HepG2 (cell line): ENCODE data around the gene CAMTA1. TPM values are rescaled to one million over a fixed set of nuclear protein-coding genes. Genes with fewer than 3 reads are reported as not detected.

Experiments
- GTF2F1 ChIP-seq: fragments of 150-350 bp; IDR thresholded peaks from 2 replicates; pipeline ENCODE4 v1.6.1; 2014; ENCODE audit warnings: low read length
- HNRNPK ChIP-seq: fragments of 200-400 bp; formaldehyde crosslinking; IDR thresholded peaks from 2 replicates; pipeline ENCODE4 v1.6.1; 2018; ENCODE audit warnings: low read length, low read depth, moderate library complexity, mild to moderate bottlenecking; ENCODE audit not compliant: poor library complexity, severe bottlenecking
- IKZF4 ChIP-seq: sonication (generic); formaldehyde crosslinking; IDR thresholded peaks from 2 replicates; pipeline ENCODE4 v1.5.1; 2020; ENCODE audit warnings: borderline replicate concordance, mild to moderate bottlenecking, low read depth, missing genetic modification reagents; ENCODE audit errors: not compliant biosample characterization
- IRX3 ChIP-seq: sonication (generic); formaldehyde crosslinking; IDR thresholded peaks from 2 replicates; pipeline ENCODE4 v1.8.1; 2023; ENCODE audit warnings: mild to moderate bottlenecking, low read depth, missing genetic modification reagents, borderline replicate concordance
- NFYC ChIP-seq: IDR thresholded peaks from 2 replicates; pipeline ENCODE4 v1.6.1; 2016; ENCODE audit warnings: missing genetic modification reagents, missing compliant biosample characterization
- ZBTB3 ChIP-seq: sonication (generic); formaldehyde crosslinking; IDR thresholded peaks from 2 replicates; pipeline ENCODE4 v1.4.0; 2020; ENCODE audit warnings: low read depth, mild to moderate bottlenecking, moderate library complexity, missing genetic modification reagents, borderline replicate concordance
- ZKSCAN8 ChIP-seq: IDR thresholded peaks from 2 replicates; pipeline ENCODE4 v1.6.1; 2016; ENCODE audit warnings: borderline replicate concordance, missing genetic modification reagents, missing compliant biosample characterization
- ZNF235 ChIP-seq: sonication (generic); formaldehyde crosslinking; IDR thresholded peaks from 2 replicates; pipeline ENCODE4 v1.8.1; 2023; ENCODE audit warnings: mild to moderate bottlenecking, missing genetic modification reagents, borderline replicate concordance
- ZNF34 ChIP-seq: sonication (generic); formaldehyde crosslinking; IDR thresholded peaks from 2 replicates; pipeline ENCODE4 v1.4.0; 2020; ENCODE audit warnings: mild to moderate bottlenecking, missing genetic modification reagents, borderline replicate concordance
- ZNF350 ChIP-seq: sonication (generic); formaldehyde crosslinking; IDR thresholded peaks from 2 replicates; pipeline ENCODE4 v1.4.0; 2020; ENCODE audit warnings: mild to moderate bottlenecking, low read depth, missing genetic modification reagents, borderline replicate concordance
- ZNF672 ChIP-seq: sonication (generic); formaldehyde crosslinking; IDR thresholded peaks from 2 replicates; pipeline ENCODE4 v1.8.1; 2022; ENCODE audit warnings: missing genetic modification reagents
- ZNF766 ChIP-seq: sonication (generic); formaldehyde crosslinking; IDR thresholded peaks from 2 replicates; pipeline ENCODE4 v1.5.0; 2020; ENCODE audit warnings: missing genetic modification reagents, borderline replicate concordance
- ZNF883 ChIP-seq: sonication (generic); formaldehyde crosslinking; IDR thresholded peaks from 2 replicates; pipeline ENCODE4 v1.5.1; 2020; ENCODE audit warnings: mild to moderate bottlenecking, missing genetic modification reagents; ENCODE audit errors: not compliant biosample characterization
- ZSCAN21 ChIP-seq: sonication (generic); formaldehyde crosslinking; IDR thresholded peaks from 2 replicates; pipeline ENCODE4 v1.8.0; 2022; ENCODE audit warnings: mild to moderate bottlenecking, missing genetic modification reagents, moderate library complexity, borderline replicate concordance
- polyA plus RNA-seq, 8 experiments: library from polyadenylated mRNA; depleted of rRNA in 3 of 8; stranded (reverse) in 7 of 8; unstranded in 1 of 8; fragments of >200 nt; fragmentation: Illumina TruSeq in 4 of 8; extraction: Trizol in 4 of 8; gene quantifications; 2 replicates each; pipeline versions ENCODE4 v1.2.1 to v1.2.3, GENCODE V29; 2011 to 2016; ENCODE audit warnings: low read depth in 4 of 8, missing spikeins in 1 of 8, mixed read lengths in 1 of 8; ENCODE audit not compliant: insufficient read depth in 1 of 8
- total RNA-seq, 5 experiments: library from RNA; depleted of rRNA; stranded (reverse); fragments of >200 nt; fragmentation: Illumina TruSeq; extraction: Trizol; gene quantifications; 2 replicates each; pipeline ENCODE4 v1.2.3, GENCODE V29; 2016; ENCODE audit warnings: low read depth in 1 of 5
- TF ChIP-seq, protein P1 (sequence below): sonication (generic); formaldehyde crosslinking; IDR thresholded peaks from 2 replicates; pipeline ENCODE4 v1.5.1; 2020; ENCODE audit warnings: mild to moderate bottlenecking, missing genetic modification reagents, moderate library complexity
- TF ChIP-seq, protein P2 (sequence below): sonication (generic); formaldehyde crosslinking; IDR thresholded peaks from 2 replicates; pipeline ENCODE4 v1.5.1; 2020; ENCODE audit warnings: missing genetic modification reagents, mild to moderate bottlenecking, borderline replicate concordance
- TF ChIP-seq, protein P3 (sequence below): sonication (generic); formaldehyde crosslinking; IDR thresholded peaks from 2 replicates; pipeline ENCODE4 v1.9.0; 2021; ENCODE audit warnings: mild to moderate bottlenecking, missing genetic modification reagents
- TF ChIP-seq, protein P4 (sequence below): IDR thresholded peaks from 2 replicates; pipeline ENCODE4 v1.6.1; 2012; ENCODE audit warnings: inconsistent platforms

The CAMTA1 gene
- total and polyA plus RNA-seq, 2 of the 13 experiments (the other 11 are each of a cell fraction or from before 2014, with no cell fraction given): 25.0 to 36.4 TPM

DNA sequence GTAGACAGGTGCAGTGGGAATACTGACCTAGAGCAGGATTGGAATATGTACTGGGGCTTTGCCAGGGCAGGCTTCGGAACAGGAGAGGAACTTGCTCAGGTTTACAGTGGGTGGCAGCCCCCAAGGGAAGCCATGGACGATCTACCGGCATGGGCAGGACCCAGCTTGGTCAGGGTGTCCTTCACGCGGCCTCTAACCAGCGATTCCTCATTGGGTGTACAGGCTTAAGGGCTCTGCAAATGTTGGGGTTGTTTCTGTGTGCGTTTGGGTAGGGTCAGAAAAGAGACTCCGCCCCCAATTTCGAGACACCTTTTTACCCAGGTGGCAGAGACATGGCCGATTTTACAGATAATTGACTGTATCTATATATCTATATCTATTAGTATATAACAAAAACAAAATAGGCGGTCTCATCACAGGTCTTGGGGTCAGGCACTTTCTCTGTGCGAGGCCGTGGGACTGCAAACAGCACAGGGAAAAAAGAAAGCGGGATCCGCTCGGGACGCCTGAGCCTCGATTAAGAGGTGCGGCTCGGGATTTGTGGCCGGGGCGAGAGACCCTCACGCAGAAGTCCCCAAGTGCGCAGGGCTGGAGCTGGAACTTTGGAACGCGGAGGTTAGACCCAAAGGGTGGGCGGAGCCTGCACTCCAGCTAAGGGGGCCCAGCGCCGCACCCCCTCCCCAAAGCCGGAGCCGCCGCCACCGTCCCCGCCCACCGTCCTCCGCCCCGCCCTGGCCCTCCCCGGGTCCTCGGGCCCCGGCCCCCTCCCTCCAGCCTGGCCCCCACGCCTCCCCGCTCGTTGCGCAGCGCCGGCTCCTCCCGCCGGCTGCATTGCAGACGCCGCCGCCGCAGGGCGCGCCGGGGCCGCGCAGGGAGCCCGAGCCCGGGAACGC is 918.3 kb downstream of the CAMTA1 start (continued):
- TF ChIP-seq IKZF4: no peak
- TF ChIP-seq, protein P1, sequence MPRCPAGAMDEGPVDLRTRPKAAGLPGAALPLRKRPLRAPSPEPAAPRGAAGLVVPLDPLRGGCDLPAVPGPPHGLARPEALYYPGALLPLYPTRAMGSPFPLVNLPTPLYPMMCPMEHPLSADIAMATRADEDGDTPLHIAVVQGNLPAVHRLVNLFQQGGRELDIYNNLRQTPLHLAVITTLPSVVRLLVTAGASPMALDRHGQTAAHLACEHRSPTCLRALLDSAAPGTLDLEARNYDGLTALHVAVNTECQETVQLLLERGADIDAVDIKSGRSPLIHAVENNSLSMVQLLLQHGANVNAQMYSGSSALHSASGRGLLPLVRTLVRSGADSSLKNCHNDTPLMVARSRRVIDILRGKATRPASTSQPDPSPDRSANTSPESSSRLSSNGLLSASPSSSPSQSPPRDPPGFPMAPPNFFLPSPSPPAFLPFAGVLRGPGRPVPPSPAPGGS: no peak
- TF ChIP-seq, protein P2, sequence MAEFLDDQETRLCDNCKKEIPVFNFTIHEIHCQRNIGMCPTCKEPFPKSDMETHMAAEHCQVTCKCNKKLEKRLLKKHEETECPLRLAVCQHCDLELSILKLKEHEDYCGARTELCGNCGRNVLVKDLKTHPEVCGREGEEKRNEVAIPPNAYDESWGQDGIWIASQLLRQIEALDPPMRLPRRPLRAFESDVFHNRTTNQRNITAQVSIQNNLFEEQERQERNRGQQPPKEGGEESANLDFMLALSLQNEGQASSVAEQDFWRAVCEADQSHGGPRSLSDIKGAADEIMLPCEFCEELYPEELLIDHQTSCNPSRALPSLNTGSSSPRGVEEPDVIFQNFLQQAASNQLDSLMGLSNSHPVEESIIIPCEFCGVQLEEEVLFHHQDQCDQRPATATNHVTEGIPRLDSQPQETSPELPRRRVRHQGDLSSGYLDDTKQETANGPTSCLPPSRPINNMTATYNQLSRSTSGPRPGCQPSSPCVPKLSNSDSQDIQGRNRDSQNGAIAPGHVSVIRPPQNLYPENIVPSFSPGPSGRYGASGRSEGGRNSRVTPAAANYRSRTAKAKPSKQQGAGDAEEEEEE (CRISPR knock-in tag): no peak
- no peak for TF ChIP-seq ZNF672 (CRISPR knock-in tag)
- no peak for TF ChIP-seq ZSCAN21 (CRISPR knock-in tag)
- TF ChIP-seq ZNF34: no peak
- TF ChIP-seq ZKSCAN8 (CRISPR knock-in tag): no peak
- TF ChIP-seq, protein P3, sequence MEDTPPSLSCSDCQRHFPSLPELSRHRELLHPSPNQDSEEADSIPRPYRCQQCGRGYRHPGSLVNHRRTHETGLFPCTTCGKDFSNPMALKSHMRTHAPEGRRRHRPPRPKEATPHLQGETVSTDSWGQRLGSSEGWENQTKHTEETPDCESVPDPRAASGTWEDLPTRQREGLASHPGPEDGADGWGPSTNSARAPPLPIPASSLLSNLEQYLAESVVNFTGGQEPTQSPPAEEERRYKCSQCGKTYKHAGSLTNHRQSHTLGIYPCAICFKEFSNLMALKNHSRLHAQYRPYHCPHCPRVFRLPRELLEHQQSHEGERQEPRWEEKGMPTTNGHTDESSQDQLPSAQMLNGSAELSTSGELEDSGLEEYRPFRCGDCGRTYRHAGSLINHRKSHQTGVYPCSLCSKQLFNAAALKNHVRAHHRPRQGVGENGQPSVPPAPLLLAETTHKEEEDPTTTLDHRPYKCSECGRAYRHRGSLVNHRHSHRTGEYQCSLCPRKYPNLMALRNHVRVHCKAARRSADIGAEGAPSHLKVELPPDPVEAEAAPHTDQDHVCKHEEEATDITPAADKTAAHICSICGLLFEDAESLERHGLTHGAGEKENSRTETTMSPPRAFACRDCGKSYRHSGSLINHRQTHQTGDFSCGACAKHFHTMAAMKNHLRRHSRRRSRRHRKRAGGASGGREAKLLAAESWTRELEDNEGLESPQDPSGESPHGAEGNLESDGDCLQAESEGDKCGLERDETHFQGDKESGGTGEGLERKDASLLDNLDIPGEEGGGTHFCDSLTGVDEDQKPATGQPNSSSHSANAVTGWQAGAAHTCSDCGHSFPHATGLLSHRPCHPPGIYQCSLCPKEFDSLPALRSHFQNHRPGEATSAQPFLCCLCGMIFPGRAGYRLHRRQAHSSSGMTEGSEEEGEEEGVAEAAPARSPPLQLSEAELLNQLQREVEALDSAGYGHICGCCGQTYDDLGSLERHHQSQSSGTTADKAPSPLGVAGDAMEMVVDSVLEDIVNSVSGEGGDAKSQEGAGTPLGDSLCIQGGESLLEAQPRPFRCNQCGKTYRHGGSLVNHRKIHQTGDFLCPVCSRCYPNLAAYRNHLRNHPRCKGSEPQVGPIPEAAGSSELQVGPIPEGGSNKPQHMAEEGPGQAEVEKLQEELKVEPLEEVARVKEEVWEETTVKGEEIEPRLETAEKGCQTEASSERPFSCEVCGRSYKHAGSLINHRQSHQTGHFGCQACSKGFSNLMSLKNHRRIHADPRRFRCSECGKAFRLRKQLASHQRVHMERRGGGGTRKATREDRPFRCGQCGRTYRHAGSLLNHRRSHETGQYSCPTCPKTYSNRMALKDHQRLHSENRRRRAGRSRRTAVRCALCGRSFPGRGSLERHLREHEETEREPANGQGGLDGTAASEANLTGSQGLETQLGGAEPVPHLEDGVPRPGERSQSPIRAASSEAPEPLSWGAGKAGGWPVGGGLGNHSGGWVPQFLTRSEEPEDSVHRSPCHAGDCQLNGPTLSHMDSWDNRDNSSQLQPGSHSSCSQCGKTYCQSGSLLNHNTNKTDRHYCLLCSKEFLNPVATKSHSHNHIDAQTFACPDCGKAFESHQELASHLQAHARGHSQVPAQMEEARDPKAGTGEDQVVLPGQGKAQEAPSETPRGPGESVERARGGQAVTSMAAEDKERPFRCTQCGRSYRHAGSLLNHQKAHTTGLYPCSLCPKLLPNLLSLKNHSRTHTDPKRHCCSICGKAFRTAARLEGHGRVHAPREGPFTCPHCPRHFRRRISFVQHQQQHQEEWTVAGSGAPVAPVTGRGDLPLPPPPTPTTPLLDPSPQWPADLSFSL: no peak
- no peak for TF ChIP-seq ZNF766 (CRISPR knock-in tag)
- TF ChIP-seq IRX3: peak; percentile 42; the same call in 1 of the 2 replicates
- TF ChIP-seq, protein P4, sequence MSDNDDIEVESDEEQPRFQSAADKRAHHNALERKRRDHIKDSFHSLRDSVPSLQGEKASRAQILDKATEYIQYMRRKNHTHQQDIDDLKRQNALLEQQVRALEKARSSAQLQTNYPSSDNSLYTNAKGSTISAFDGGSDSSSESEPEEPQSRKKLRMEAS: 0 out of 2 replicates have a peak, but pooled peaks have one; percentile 13
- TF ChIP-seq ZNF350 (CRISPR knock-in tag): no peak
- TF ChIP-seq NFYC (CRISPR knock-in tag): no peak
- TF ChIP-seq HNRNPK: no peak
- peak; percentile 26 for TF ChIP-seq ZNF883 (CRISPR knock-in tag)
- TF ChIP-seq ZNF235 (CRISPR knock-in tag): no peak
- TF ChIP-seq GTF2F1: no peak
- TF ChIP-seq ZBTB3 (CRISPR knock-in tag): no peak
